B cell (primary cell): ENCODE measurements around the gene NPHP4. TPM values are rescaled to one million over a fixed set of nuclear protein-coding genes. Genes with fewer than 3 reads are reported as not detected.

ENCODE experiments used
- ATAC-seq: fragments of 200-7000 bp; cut with Tn5 transposase; one replicate; pipeline ENCODE4 v1.10.0; 2021; ENCODE audit warnings: low read depth, mild to moderate bottlenecking, moderate number of reproducible peaks, moderate library complexity
- CTCF ChIA-PET: fragments of 350-600 bp; sonication (Branson Sonifier 250); formaldehyde crosslinking; loops from one replicate; lab custom pipeline; 2021; ENCODE audit warnings: antibody characterized with exemption, inconsistent platforms; lab: Charles Lee
- POLR2A ChIA-PET: fragments of 350-600 bp; sonication (Branson Sonifier 250); formaldehyde crosslinking; loops from one replicate; lab custom pipeline; 2021; ENCODE audit warnings: antibody characterized with exemption; lab: Charles Lee
- DNase-seq: peaks from one replicate; pipeline ENCODE4 v3.0.0; 2013
- H2AFZ ChIP-seq: 2 replicates; pipeline ENCODE4 v1.6.1; 2012; ENCODE audit warnings: mild to moderate bottlenecking, low read depth, low read length; ENCODE audit not compliant: insufficient read depth, poor library complexity, severe bottlenecking
- H3K27ac ChIP-seq, 2 donors: 1 replicate in 1 of 2; 2 replicates in 1 of 2; pipeline ENCODE4 v1.5.1; 2012 to 2013; ENCODE audit warnings: low read length in 2 of 2, mild to moderate bottlenecking in 2 of 2, moderate library complexity in 1 of 2
- H3K27me3 ChIP-seq, 4 experiments: fragments of 200-600 bp in 1 of 4; sonication (generic) in 1 of 4; replicated peaks in 1 of 4; 1 replicate in 2 of 4; 2 replicates in 2 of 4; pipeline versions ENCODE4 v1.6.1 to v1.7.0; 2013 to 2016; ENCODE audit warnings: low read length in 3 of 4, mild to moderate bottlenecking in 2 of 4, mixed read lengths in 1 of 4, moderate library complexity in 1 of 4; ENCODE audit not compliant: insufficient read depth in 4 of 4, control insufficient read depth in 3 of 4; ENCODE audit errors: control extremely low read depth in 1 of 4
- H3K36me3 ChIP-seq, 2 experiments: replicated peaks in 1 of 2; 1 replicate in 1 of 2; 2 replicates in 1 of 2; pipeline versions ENCODE4 v1.6.1 to v1.7.1; 2013; ENCODE audit warnings: low read length in 1 of 2; ENCODE audit not compliant: insufficient read depth in 2 of 2, control insufficient read depth in 1 of 2; ENCODE audit errors: control extremely low read depth in 1 of 2, extremely low read depth in 1 of 2
- H3K4me1 ChIP-seq, 2 donors: fragments of 200-600 bp in 1 of 2; sonication (generic) in 1 of 2; 1 replicate in 1 of 2; 2 replicates in 1 of 2; pipeline versions ENCODE4 v1.5.1 to v1.6.1; 2013 to 2017; ENCODE audit warnings: low read length in 2 of 2; ENCODE audit not compliant: control insufficient read depth in 2 of 2, insufficient read depth in 2 of 2
- H3K4me2 ChIP-seq: replicated peaks from 2 replicates; pipeline ENCODE3; 2012; ENCODE audit warnings: mild to moderate bottlenecking, low read depth, low read length; ENCODE audit not compliant: poor library complexity, severe bottlenecking
- H3K4me3 ChIP-seq, 5 experiments: fragments of 200-600 bp in 1 of 5; sonication (generic) in 1 of 5; 1 replicate in 3 of 5; 2 replicates in 2 of 5; pipeline versions ENCODE4 v1.5.1 to v1.7.0; 2011 to 2016; ENCODE audit warnings: low read length in 4 of 5, mild to moderate bottlenecking in 4 of 5, low read depth in 2 of 5, control low read depth in 1 of 5, moderate library complexity in 1 of 5; ENCODE audit not compliant: insufficient read depth in 1 of 5; ENCODE audit errors: control extremely low read depth in 1 of 5, extremely low read depth in 1 of 5
- H3K79me2 ChIP-seq: fragments of 200-600 bp; sonication (generic); one replicate; pipeline ENCODE4 v1.6.0; 2016; ENCODE audit warnings: low read length; ENCODE audit not compliant: control insufficient read depth, insufficient read depth
- H3K9ac ChIP-seq: fragments of 200-600 bp; sonication (generic); 2 replicates; pipeline ENCODE4 v1.6.1; 2017; ENCODE audit warnings: mild to moderate bottlenecking, low read length, moderate library complexity
- H3K9me3 ChIP-seq, 3 donors: one replicate each; pipeline versions ENCODE4 v1.6.1 to v1.7.1; 2013; ENCODE audit warnings: low read length in 2 of 3; ENCODE audit not compliant: control insufficient read depth in 2 of 3, insufficient read depth in 1 of 3; ENCODE audit errors: control extremely low read depth in 1 of 3
- H4K20me1 ChIP-seq: 2 replicates; pipeline ENCODE4 v1.6.0; 2012; ENCODE audit warnings: mild to moderate bottlenecking, low read length; ENCODE audit not compliant: insufficient read depth, control insufficient read depth, poor library complexity, severe bottlenecking
- H3K27ac Mint-ChIP-seq: one replicate; pipeline ENCODE4 v1.8.0; 2021; ENCODE audit warnings: mixed read lengths
- H3K27me3 Mint-ChIP-seq: one replicate; pipeline ENCODE4 v1.8.0; 2021; ENCODE audit warnings: mixed read lengths
- H3K4me1 Mint-ChIP-seq: one replicate; pipeline ENCODE4 v1.8.0; 2021; ENCODE audit warnings: mixed read lengths
- H3K4me3 Mint-ChIP-seq: one replicate; pipeline ENCODE4 v1.8.0; 2021; ENCODE audit warnings: mixed read lengths
- H3K9me3 Mint-ChIP-seq: one replicate; pipeline ENCODE4 v1.8.0; 2022; ENCODE audit warnings: mixed read lengths; ENCODE audit not compliant: insufficient read depth
- CTCF ChIP-seq: fragments of 200-600 bp; IDR thresholded peaks from one replicate; pipeline ENCODE4 v1.8.0; 2022; ENCODE audit warnings: antibody characterized with exemption, mild to moderate bottlenecking
- EZH2 ChIP-seq: IDR thresholded peaks from 2 replicates; pipeline ENCODE4 v1.6.1; 2012; ENCODE audit warnings: borderline replicate concordance, low read depth, mild to moderate bottlenecking, moderate library complexity, low read length; ENCODE audit not compliant: insufficient read depth, poor library complexity, severe bottlenecking
- WGBS: methylation state at CpG from one replicate; pipeline ENCODE4 v1.1.5; 2013; ENCODE audit warnings: missing lambda C conversion rate; ENCODE audit not compliant: insufficient coverage; 5-methylcytosine and 5-hydroxymethylcytosine counted together
- intact Hi-C: fragments of 100-400 bp; cut with micrococcal nuclease; formaldehyde crosslinking; loops from one replicate; pipeline ENCODE4 v1.10.0; 2022
- polyA plus RNA-seq: library from polyadenylated mRNA; depleted of rRNA; stranded (reverse); fragments of >200 nt; gene quantifications from 2 replicates; pipeline ENCODE4 v1.2.3, GENCODE V29; 2012
- total RNA-seq, 2 donors: library from RNA; stranded (reverse); fragments of 120-200 nt in 1 of 2; gene quantifications; 1 replicate in 1 of 2; 2 replicates in 1 of 2; pipeline versions ENCODE4 v1.2.3 to v1.2.4, GENCODE V29; 2013 to 2022

NPHP4 gene
- total and polyA plus RNA-seq, 2 donors (not counting 1 experiment from before 2014, with no cell fraction given): 6.5 to 14.8 TPM

DNA sequence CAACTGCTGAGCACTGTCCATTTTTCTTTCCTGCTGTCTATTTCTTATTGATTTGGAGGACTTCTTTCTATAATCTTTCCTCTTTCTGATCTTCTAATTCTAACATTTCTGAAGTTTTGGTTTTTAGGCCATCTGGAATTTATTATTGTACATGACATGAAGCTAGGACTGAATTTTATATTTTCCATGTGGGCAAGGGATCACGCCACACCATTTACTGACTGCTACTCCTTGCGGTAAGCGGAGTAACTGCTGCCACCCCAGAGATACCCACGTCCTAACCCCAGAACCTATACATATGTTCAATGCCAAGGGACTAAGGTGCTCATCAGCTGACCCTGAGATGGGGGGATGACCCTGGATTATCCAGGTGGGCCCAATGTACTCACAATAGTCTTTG, 70.6 kb downstream of the NPHP4 start:
- no CpG with 5 or more reads among the region's 4 CpGs for WGBS
- Histone ChIP-seq H3K4me3 (no peak overlapping the region), H3K27ac (no peak overlapping the region), H4K20me1 (no peaks in the 10 kb centered on the region), H3K27me3 (no peaks in the 10 kb centered on the region), H3K4me2 (no peak overlapping the region), H3K9ac (no peak overlapping the region), H3K4me1 (no peaks in the 10 kb centered on the region), H3K79me2 (no peaks in the 10 kb centered on the region), H3K9me3 (peaks cover 0 to 5% (median 0%) of the 10 kb centered on the region in 3 donors), H3K36me3 (no peaks in the 10 kb centered on the region), H2AFZ (no peak overlapping the region)
- H3K9me3 Mint-ChIP-seq: no peaks in the 10 kb centered on the region
- no peak overlapping the region for H3K4me3 Mint-ChIP-seq
- H3K27ac Mint-ChIP-seq: no peak overlapping the region
- CTCF ChIA-PET: interaction anchor here (0.7 kb wide), 1 partner anchor 83 kb away, joined by 6 read pairs; no protein-coding TSS in a partner anchor
- H3K27me3 Mint-ChIP-seq: no peaks in the 10 kb centered on the region
- ATAC-seq: no peak
- DNase-seq: no peak
- POLR2A ChIA-PET: no interaction called here
- intact Hi-C loops: no loop called here
- TF ChIP-seq EZH2: no peak
- TF ChIP-seq CTCF: no peak
- H3K4me1 Mint-ChIP-seq: no peaks in the 10 kb centered on the region

DNA sequence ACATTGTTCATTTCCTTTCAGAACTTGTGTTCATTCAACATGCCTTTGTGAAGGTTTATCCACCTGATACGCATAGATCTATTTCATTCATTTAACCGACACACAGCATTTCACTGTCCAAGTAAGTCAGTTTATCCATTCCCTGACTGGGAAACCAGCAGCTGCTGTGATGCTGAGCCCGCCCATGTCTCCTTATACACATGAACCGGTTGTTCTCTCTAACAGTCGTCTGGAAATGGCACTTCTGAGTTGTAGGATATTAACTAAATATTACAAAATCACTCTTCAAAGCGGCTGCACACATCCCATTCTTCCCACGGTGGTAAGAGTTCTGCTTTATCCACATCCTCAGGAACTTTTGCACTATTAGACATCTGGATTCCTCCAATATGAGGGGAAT, 71.1 kb downstream of the NPHP4 start:
- Histone ChIP-seq H3K79me2 (no peaks in the 10 kb centered on the region), H3K9ac (no peak overlapping the region), H3K27me3 (no peaks in the 10 kb centered on the region), H3K36me3 (no peaks in the 10 kb centered on the region), H3K4me3 (no peak overlapping the region), H3K27ac (no peak overlapping the region), H4K20me1 (no peaks in the 10 kb centered on the region), H3K4me1 (no peaks in the 10 kb centered on the region), H3K9me3 (peaks cover 0 to 5% (median 0%) of the 10 kb centered on the region in 3 donors), H2AFZ (no peak overlapping the region), H3K4me2 (no peak overlapping the region)
- Mint-ChIP-seq H3K4me1 (no peaks in the 10 kb centered on the region), H3K27ac (no peak overlapping the region), H3K4me3 (no peak overlapping the region), H3K27me3 (no peaks in the 10 kb centered on the region), H3K9me3 (no peaks in the 10 kb centered on the region)
- no CpG with 5 or more reads among the region's 7 CpGs for WGBS
- ChIA-PET CTCF (no interaction called here), POLR2A (no interaction called here)
- intact Hi-C loops: no loop called here
- ATAC-seq (no peak), DNase-seq (no peak)
- TF ChIP-seq EZH2: no peak
- no peak for TF ChIP-seq CTCF
